Kidney (tissue), 14 donors: ENCODE results near the gene CITED4. TPM values are rescaled to one million over a fixed set of nuclear protein-coding genes. Genes with fewer than 3 reads are reported as not detected.

Source experiments
- DNase-seq, 5 donors: peaks; one replicate each; pipeline ENCODE4 v3.0.0-alpha.2; 2013 to 2020
- FAIRE-seq: peaks from 2 replicates; lab custom pipeline; 2012; peaks lifted over from hg19 to GRCh38; lab: Jason Lieb, UNC
- H3K27ac ChIP-seq, 2 donors: one replicate each; pipeline ENCODE4 v1.7.0; 2013; ENCODE audit warnings: low read depth in 2 of 2, low read length in 2 of 2, inconsistent platforms in 1 of 2
- H3K27me3 ChIP-seq: one replicate; pipeline ENCODE4 v1.7.1; 2013; ENCODE audit warnings: low read length, inconsistent platforms; ENCODE audit not compliant: control insufficient read depth, insufficient read depth
- H3K36me3 ChIP-seq, 3 donors: one replicate each; pipeline versions ENCODE4 v1.7.0 to v1.7.1; 2013; ENCODE audit warnings: low read length in 3 of 3, control low read depth in 1 of 3, inconsistent platforms in 1 of 3; ENCODE audit not compliant: insufficient read depth in 3 of 3, control insufficient read depth in 2 of 3
- H3K4me1 ChIP-seq, 3 donors: one replicate each; pipeline versions ENCODE4 v1.7.0 to v1.7.1; 2013; ENCODE audit warnings: low read length in 3 of 3, inconsistent platforms in 1 of 3, low read depth in 1 of 3; ENCODE audit not compliant: control insufficient read depth in 2 of 3, insufficient read depth in 2 of 3
- H3K4me3 ChIP-seq, 3 donors: one replicate each; pipeline versions ENCODE4 v1.7.0 to v1.8.1; 2013; ENCODE audit warnings: low read length in 3 of 3, control low read depth in 1 of 3, inconsistent platforms in 1 of 3
- H3K9ac ChIP-seq, 3 donors: one replicate each; pipeline versions ENCODE4 v1.7.0 to v1.7.1; 2013; ENCODE audit warnings: low read length in 3 of 3, control low read depth in 1 of 3, inconsistent platforms in 1 of 3
- H3K9me3 ChIP-seq, 3 donors: one replicate each; pipeline versions ENCODE4 v1.7.0 to v1.7.1; 2013; ENCODE audit warnings: low read length in 3 of 3, control low read depth in 1 of 3, inconsistent platforms in 1 of 3; ENCODE audit not compliant: control insufficient read depth in 2 of 3, insufficient read depth in 1 of 3
- CTCF ChIP-seq: IDR thresholded peaks from 3 replicates; pipeline ENCODE4 v1.5.1; 2012; ENCODE audit warnings: mild to moderate bottlenecking, moderate library complexity, borderline replicate concordance; ENCODE audit not compliant: insufficient read depth; ENCODE audit errors: extremely low read depth
- intact Hi-C: fragments of 100-400 bp; cut with DNase I; formaldehyde crosslinking; loops from one replicate; pipeline ENCODE4 v1.11.1; 2022
- polyA plus RNA-seq: library from polyadenylated mRNA; stranded (reverse); fragments of 350-450 nt; fragmentation: Illumina TruSeq; extraction: RNeasy Lipid Tissue Mini Kit (QIAGEN cat#74804); gene quantifications from one replicate; pipeline ENCODE4 v1.2.3, GENCODE V29; 2014; ENCODE audit warnings: low read depth, low replicate concordance; ENCODE audit not compliant: insufficient read depth
- total RNA-seq: library from RNA; stranded (reverse); fragmentation: NEBNext Ultra II Directional; extraction: Animal tissue kit (Norgen Biotek cat#: 25700); gene quantifications from one replicate; pipeline ENCODE4 v1.2.1, GENCODE V29; 2021
- donor health status: control.
- donor health status: control.
- donor health status: control.
- donor health status: control.
- donor health status: control.
- donor health status: DM: yes; HTN: yes; CAD: no.
- donor health status: Normal renal cell carcinoma (clear cell type).

CITED4 gene
- total and polyA plus RNA-seq, 2 donors from 2014 or later, result 21.7 to 78.6 TPM

GRCh38 chr1:40820911-40821693, 41.1 kb downstream of the CITED4 start:
- TF ChIP-seq CTCF, result no peak

GRCh38 chr1:40820251-40820797, 41.8 kb downstream of the CITED4 start:
- Histone ChIP-seq H3K27ac (no peak overlapping the region), H3K9ac (no peak overlapping the region), H3K4me3 (no peak overlapping the region), H3K9me3 (no peaks in the 10 kb centered on the region), H3K27me3 (no peaks in the 10 kb centered on the region), H3K36me3 (no peaks in the 10 kb centered on the region), H3K4me1 (peaks cover 0 to 4% (median 4%) of the 10 kb centered on the region in 3 donors)
- DNase-seq (no peak), FAIRE-seq (no peak)
- no peak for TF ChIP-seq CTCF
- intact Hi-C loops, result no loop called here

More at GRCh38 chr1:40820911-40821693, 41.1 kb downstream of the CITED4 start:
- Histone ChIP-seq H3K4me1 (peaks cover 0 to 7% (median 4%) of the 10 kb centered on the region in 3 donors), H3K36me3 (no peaks in the 10 kb centered on the region), H3K27ac (no peak overlapping the region), H3K4me3 (no peak overlapping the region), H3K9ac (no peak overlapping the region), H3K9me3 (no peaks in the 10 kb centered on the region), H3K27me3 (no peaks in the 10 kb centered on the region)
- intact Hi-C loops, result no loop called here
- DNase-seq (no peak), FAIRE-seq (no peak)

DNA sequence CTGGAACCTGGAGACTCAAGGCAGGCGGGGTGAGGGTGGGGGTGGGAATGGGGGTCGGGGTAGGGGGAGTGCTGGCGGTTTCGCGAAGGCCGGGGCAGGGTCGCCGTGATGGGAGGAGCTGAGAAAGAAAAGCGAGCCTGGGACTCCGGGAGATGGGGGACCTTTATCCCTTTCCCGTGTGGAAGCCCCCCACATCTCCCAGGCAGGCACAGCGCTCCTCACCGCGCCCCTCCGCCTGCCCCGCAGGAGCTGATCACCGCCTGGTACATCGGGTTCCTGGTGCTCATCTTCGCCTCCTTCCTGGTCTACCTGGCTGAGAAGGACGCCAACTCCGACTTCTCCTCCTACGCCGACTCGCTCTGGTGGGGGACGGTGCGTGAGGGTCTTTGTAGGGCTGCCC, 43.1 kb downstream of the CITED4 start:
- Histone ChIP-seq H3K36me3 (no peaks in the 10 kb centered on the region), H3K27me3 (no peaks in the 10 kb centered on the region), H3K4me3 (no peak overlapping the region), H3K27ac (no peak overlapping the region), H3K9me3 (no peaks in the 10 kb centered on the region), H3K4me1 (peaks cover 0 to 4% (median 0%) of the 10 kb centered on the region in 3 donors), H3K9ac (no peak overlapping the region)
- FAIRE-seq, result no peak
- no peak for TF ChIP-seq CTCF
- intact Hi-C loops, result no loop called here
- no peak for DNase-seq
